GM20000 (cell line): ENCODE results near the gene JSRP1.

Experiments
- DNase-seq: peaks from one replicate; pipeline ENCODE4 v3.0.0; 2012; ENCODE audit warnings: low spot score
- CTCF ChIP-seq: IDR thresholded peaks from 2 replicates; pipeline ENCODE4 v1.5.1; 2012; ENCODE audit warnings: mild to moderate bottlenecking, control low read depth; ENCODE audit errors: extremely low read depth, missing control alignments

JSRP1 gene

GRCh38 chr19:2255982-2256685 is at the start of gene JSRP1:
Gene JSRP1, minus strand, starts transcription at chr19:2256417. Its CDS starts 1,103 bp downstream, at chr19:2255314.
- DNase-seq = peak; percentile 75
- TF ChIP-seq CTCF = no peak

GRCh38 chr19:2305452-2306280 is 49.4 kb upstream of the JSRP1 start:
- no peak for DNase-seq
- TF ChIP-seq CTCF = no peak

- DNase-seq = no peak
- TF ChIP-seq CTCF = no peak
These were observed 47.1 kb upstream of the JSRP1 start for GRCh38 chr19:2303211-2303798.

GRCh38 chr19:2302319-2303210 is 46.3 kb upstream of the JSRP1 start:
- TF ChIP-seq CTCF = no peak
- peak; percentile 58 for DNase-seq

- no peak for TF ChIP-seq CTCF
- no peak for DNase-seq
These were observed 44.3 kb upstream of the JSRP1 start for GRCh38 chr19:2300533-2300932.

GRCh38 chr19:2296141-2296540 is 39.9 kb upstream of the JSRP1 start:
- TF ChIP-seq CTCF = no peak
- no peak for DNase-seq
